Measurements from ENCODE around the gene DCTN4.

DCTN4 gene

GRCh38 chr5:150731669-150732242 lies 27.1 kb downstream of the DCTN4 start:
- DNase-seq, result no peak

- no peak for DNase-seq
Observed at GRCh38 chr5:150729859-150730258, 29.0 kb downstream of the DCTN4 start.

GRCh38 chr5:150723845-150724244 lies 35.0 kb downstream of the DCTN4 start:
- DNase-seq, result no peak

- DNase-seq, result no peak
Observed at GRCh38 chr5:150710165-150710564, 48.7 kb downstream of the DCTN4 start.

- no peak for DNase-seq
Observed at GRCh38 chr5:150706776-150707390, 51.9 kb downstream of the DCTN4 start.

- no peak for DNase-seq
Observed at GRCh38 chr5:150703762-150704161, 55.1 kb downstream of the DCTN4 start.

- peak; percentile 85 to 92 for DNase-seq
Observed at GRCh38 chr5:150700594-150701377, 58.0 kb downstream of the DCTN4 start, which contains the start of gene RBM22. Gene RBM22, minus strand, starts transcription at chr5:150701062. Its CDS starts 77 bp downstream, at chr5:150700985.

GRCh38 chr5:150700246-150700593 lies 58.6 kb downstream of the DCTN4 start:
- no peak for DNase-seq

- DNase-seq, result no peak
Observed at GRCh38 chr5:150694612-150695011, 64.2 kb downstream of the DCTN4 start.

GRCh38 chr5:150692276-150692675 lies 66.5 kb downstream of the DCTN4 start:
- DNase-seq, result no peak

- no peak for DNase-seq
Observed at GRCh38 chr5:150690760-150691159, 68.1 kb downstream of the DCTN4 start.

GRCh38 chr5:150689120-150689519 lies 69.7 kb downstream of the DCTN4 start:
- DNase-seq, result no peak

- no peak for DNase-seq
Observed at GRCh38 chr5:150676578-150676977, 82.2 kb downstream of the DCTN4 start.

GRCh38 chr5:150675069-150675468 lies 83.7 kb downstream of the DCTN4 start:
- no peak for DNase-seq

- no peak for DNase-seq
Observed at GRCh38 chr5:150674341-150674821, 84.4 kb downstream of the DCTN4 start.

- DNase-seq, result no peak
Observed at GRCh38 chr5:150672884-150673275, 85.9 kb downstream of the DCTN4 start.

GRCh38 chr5:150672237-150672883 lies 86.5 kb downstream of the DCTN4 start:
- no peak for DNase-seq

GRCh38 chr5:150671509-150672236 lies 87.1 kb downstream of the DCTN4 start:
- DNase-seq, result no peak

GRCh38 chr5:150670948-150671310 lies 87.9 kb downstream of the DCTN4 start:
- DNase-seq, result no peak

- DNase-seq, result no peak
Observed at GRCh38 chr5:150670275-150670947, 88.4 kb downstream of the DCTN4 start.

- no peak for DNase-seq
Observed at GRCh38 chr5:150665044-150665443, 93.8 kb downstream of the DCTN4 start.

- DNase-seq, result no peak
Observed at GRCh38 chr5:150663936-150664335, 94.9 kb downstream of the DCTN4 start.
